ENCODE measurements around the gene ATXN2L. TPM values are rescaled to one million over a fixed set of nuclear protein-coding genes. Genes with fewer than 3 reads are reported as not detected.

The ATXN2L gene
- total and polyA plus RNA-seq, 2 of the 13 experiments (the other 11 are each of a cell fraction or from before 2014, with no cell fraction given) = 40.8 to 55.1 TPM

- no peak for TF ChIP-seq ZUFSP (CRISPR knock-in tag; IDR thresholded peaks at IDR 0.05; ENCODE audit: borderline replicate concordance)
- TF ChIP-seq ZBED4 (CRISPR knock-in tag; IDR thresholded peaks at IDR 0.05; ENCODE audit: borderline replicate concordance) = peak; percentile 82; the same call in 1 of the 2 replicates
- TF ChIP-seq PLRG1 (conservative IDR thresholded peaks at IDR 0.05) = no peak
- TF ChIP-seq ZFY (CRISPR knock-in tag; IDR thresholded peaks at IDR 0.05) = peak; percentile 73; the same call in 1 of the 2 replicates
- peak; percentile 96 for TF ChIP-seq GATAD1 (CRISPR knock-in tag; IDR thresholded peaks at IDR 0.05)
- TF ChIP-seq ZNF274 (CRISPR knock-in tag; IDR thresholded peaks at IDR 0.05) = peak; percentile 83
- no peak for TF ChIP-seq ZMAT5 (CRISPR knock-in tag; IDR thresholded peaks at IDR 0.05; ENCODE audit: borderline replicate concordance, low read depth)
- peak; percentile 24; the same call in 1 of the 2 replicates for TF ChIP-seq TOPORS (CRISPR knock-in tag; IDR thresholded peaks at IDR 0.05)
- TF ChIP-seq REPIN1 (CRISPR knock-in tag; IDR thresholded peaks at IDR 0.05; ENCODE audit: borderline replicate concordance, low read depth) = peak; percentile 83
- TF ChIP-seq FOXA1 (IDR thresholded peaks at IDR 0.05) = no peak
- TF ChIP-seq FOXA1 (CRISPR knock-in tag; IDR thresholded peaks at IDR 0.05) = peak; percentile 73
- TF ChIP-seq ZNF354B (CRISPR knock-in tag; IDR thresholded peaks at IDR 0.05) = 0 out of 2 replicates have a peak, but pooled peaks have one; percentile 79
- TF ChIP-seq ZNF777 (CRISPR knock-in tag; IDR thresholded peaks at IDR 0.05) = peak; percentile 62
- peak; percentile 89 for TF ChIP-seq ZFP90 (CRISPR knock-in tag; IDR thresholded peaks at IDR 0.05; ENCODE audit: borderline replicate concordance)
- TF ChIP-seq ZFP91 (CRISPR knock-in tag; IDR thresholded peaks at IDR 0.05; ENCODE audit: borderline replicate concordance) = peak; percentile 95
- no peak for TF ChIP-seq ZNF3 (CRISPR knock-in tag; IDR thresholded peaks at IDR 0.05)
- peak; percentile 92; the same call in 1 of the 2 replicates for TF ChIP-seq ZNF615 (CRISPR knock-in tag; IDR thresholded peaks at IDR 0.05; ENCODE audit: borderline replicate concordance)
- peak; percentile 96 for TF ChIP-seq THAP11 (CRISPR knock-in tag; IDR thresholded peaks at IDR 0.05)
- TF ChIP-seq BRF2 (CRISPR knock-in tag; IDR thresholded peaks at IDR 0.05) = no peak; the same call in 1 of the 2 replicates
- TF ChIP-seq ONECUT2 (CRISPR knock-in tag; IDR thresholded peaks at IDR 0.05) = 0 out of 2 replicates have a peak, but pooled peaks have one; percentile 12
Measured at GRCh38 chr16:28822520-28823290, at the start of gene ATXN2L (continued).
